CD4-positive, alpha-beta T cell treated with Interleukin-12 subunit alpha and Interleukin-12 subunit beta, for 1 hour (primary cell): Measurements from ENCODE around the gene SLC9A7.

Source experiments
- DNase-seq: peaks from one replicate; pipeline ENCODE4 v3.0.0-alpha.2; 2020

The SLC9A7 gene

GRCh38 chrX:46567388-46567787 lies 191.5 kb downstream of the SLC9A7 start:
- DNase-seq: no peak

DNA sequence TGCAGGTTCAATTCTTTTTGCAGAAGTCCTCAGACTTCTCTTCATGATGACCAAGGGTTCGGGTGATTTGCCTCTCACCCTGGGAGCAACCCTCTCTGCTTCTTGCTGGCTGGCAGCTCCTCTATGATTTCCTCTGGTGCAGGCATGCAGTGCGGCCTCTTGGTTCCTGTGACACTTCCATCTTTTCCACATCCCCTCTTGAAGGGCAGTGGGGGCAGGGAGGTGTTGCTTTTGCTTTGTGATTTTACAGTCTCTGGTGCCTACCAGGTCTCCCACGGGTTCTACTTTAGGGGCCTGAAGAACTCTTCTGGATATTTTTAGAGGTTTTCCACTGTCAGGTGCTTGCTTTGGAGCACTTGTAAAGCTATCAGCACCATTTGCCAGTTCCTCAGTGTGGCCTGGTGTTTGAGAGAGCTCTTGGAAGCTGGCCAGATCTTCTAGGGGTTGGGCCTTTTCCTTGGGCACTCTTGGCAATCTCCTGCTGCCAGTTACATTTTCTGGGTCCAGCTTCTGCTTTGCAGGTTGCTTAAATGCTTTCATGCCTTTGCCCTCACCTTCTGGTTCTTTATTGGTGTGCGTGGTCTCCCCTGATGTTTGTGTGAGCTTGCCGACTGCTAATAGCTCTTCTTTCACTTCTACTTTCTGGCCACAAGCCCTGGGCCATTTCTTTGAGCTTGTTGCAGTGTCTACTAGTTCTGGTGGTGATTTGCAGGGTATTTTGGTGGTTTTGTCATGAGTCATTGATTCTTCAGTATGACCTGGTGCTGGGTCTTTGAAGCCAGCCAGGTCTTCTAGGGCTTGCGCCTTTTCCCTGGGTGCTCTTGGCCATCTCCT lies 196.9 kb downstream of the SLC9A7 start:
- no peak for DNase-seq

GRCh38 chrX:46559062-46559461 lies 199.9 kb downstream of the SLC9A7 start:
- no peak for DNase-seq

GRCh38 chrX:46554942-46555341 lies 204.0 kb downstream of the SLC9A7 start:
- peak; percentile 26 for DNase-seq

GRCh38 chrX:46553935-46554334 lies 205.0 kb downstream of the SLC9A7 start:
- DNase-seq: no peak

GRCh38 chrX:46551494-46552128 lies 207.3 kb downstream of the SLC9A7 start:
- no peak for DNase-seq

DNA sequence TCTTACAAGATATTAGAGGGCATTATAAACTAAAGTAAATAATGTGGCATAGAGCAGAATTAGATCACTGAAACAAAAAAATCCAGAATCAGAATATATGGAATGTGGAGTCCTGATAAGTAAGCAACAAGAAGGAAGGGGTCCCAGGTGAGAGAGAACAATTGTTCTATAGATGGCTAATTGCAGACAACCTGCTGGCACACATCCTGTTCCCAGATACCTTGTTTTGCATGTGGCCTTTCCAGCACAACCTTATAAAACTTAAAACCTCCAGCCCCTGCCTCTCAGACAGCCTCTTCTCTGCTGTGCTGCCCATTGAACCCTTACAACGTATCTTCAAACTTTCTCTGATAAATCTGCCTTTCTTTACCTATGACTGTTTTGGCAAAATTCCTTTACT lies 209.0 kb downstream of the SLC9A7 start:
- DNase-seq: no peak
